Neural cell (in vitro differentiated cells): ENCODE results near the gene MED12.

ENCODE experiments used
- CTCF ChIP-seq: fragments of 450-650 bp; IDR thresholded peaks from 2 replicates; pipeline ENCODE4 v1.5.1; 2014; ENCODE audit warnings: antibody characterized with exemption, mild to moderate bottlenecking, moderate library complexity; ENCODE audit not compliant: poor library complexity, severe bottlenecking
- EP300 ChIP-seq: fragments of 450-650 bp; conservative IDR thresholded peaks from 2 replicates; pipeline ENCODE4 v1.6.1; 2014; ENCODE audit warnings: antibody characterized with exemption, mild to moderate bottlenecking, moderate library complexity; ENCODE audit not compliant: poor library complexity, severe bottlenecking
- MXI1 ChIP-seq: fragments of 450-650 bp; conservative IDR thresholded peaks from 2 replicates; pipeline ENCODE4 v1.6.1; 2014; ENCODE audit warnings: antibody characterized with exemption, mild to moderate bottlenecking; ENCODE audit not compliant: poor library complexity, severe bottlenecking
- POLR2AphosphoS5 ChIP-seq: IDR thresholded peaks from 2 replicates; pipeline ENCODE4 v1.6.1; 2012
- REST ChIP-seq: IDR thresholded peaks from 2 replicates; pipeline ENCODE4 v1.6.1; 2012; ENCODE audit warnings: borderline replicate concordance
- SMC3 ChIP-seq: fragments of 450-650 bp; conservative IDR thresholded peaks from 2 replicates; pipeline ENCODE4 v1.6.1; 2014; ENCODE audit warnings: antibody characterized with exemption, mild to moderate bottlenecking, moderate library complexity; ENCODE audit not compliant: poor library complexity

- TF ChIP-seq CTCF (no peak), MXI1 (no peak), REST (no peak), POLR2AphosphoS5 (no peak), EP300 (no peak), SMC3 (no peak)
Observed at GRCh38 chrX:71107762-71108360, 10.5 kb upstream of the MED12 start.
